ENCODE results near the gene ZNF800.

- TF ChIP-seq CTCF (IDR thresholded peaks at IDR 0.05), result no peak
- TF ChIP-seq REST (IDR thresholded peaks at IDR 0.05; ENCODE audit: low read depth, low read length), result no peak
- no peak for TF ChIP-seq POLR2AphosphoS5 (IDR thresholded peaks at IDR 0.05; ENCODE audit: low read depth, low read length)
- TF ChIP-seq GABPA (IDR thresholded peaks at IDR 0.05; ENCODE audit: low read depth), result no peak
- TF ChIP-seq YY1 (IDR thresholded peaks at IDR 0.05; ENCODE audit: low read depth), result no peak
- no peak for TF ChIP-seq USF2 (IDR thresholded peaks at IDR 0.05; ENCODE audit: borderline replicate concordance, low read depth, low read length)
- TF ChIP-seq EP300 (IDR thresholded peaks at IDR 0.05; ENCODE audit: borderline replicate concordance in 1 of 2, low read depth in 1 of 2, low read length in 1 of 2), result no peak
- TF ChIP-seq GATA2 (CRISPR knock-in tag; IDR thresholded peaks at IDR 0.05), result no peak
- TF ChIP-seq CHD2 (IDR thresholded peaks at IDR 0.05; ENCODE audit: low read length, partially characterized antibody), result no peak
- TF ChIP-seq SMC3 (IDR thresholded peaks at IDR 0.05; ENCODE audit: low read depth, low read length), result no peak
- no peak for TF ChIP-seq TAF1 (IDR thresholded peaks at IDR 0.05; ENCODE audit: borderline replicate concordance, low read depth, low read length)
- TF ChIP-seq, protein P1, sequence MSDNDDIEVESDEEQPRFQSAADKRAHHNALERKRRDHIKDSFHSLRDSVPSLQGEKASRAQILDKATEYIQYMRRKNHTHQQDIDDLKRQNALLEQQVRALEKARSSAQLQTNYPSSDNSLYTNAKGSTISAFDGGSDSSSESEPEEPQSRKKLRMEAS (IDR thresholded peaks at IDR 0.05; ENCODE audit: low read depth), result no peak
- no peak for TF ChIP-seq NRF1 (IDR thresholded peaks at IDR 0.05; ENCODE audit: low read depth, low read length)
- no peak for TF ChIP-seq RAD21 (IDR thresholded peaks at IDR 0.05; ENCODE audit: low read length)
Observed at GRCh38 chr7:127362364-127363027, 30.0 kb downstream of the ZNF800 start.
